GM19193 (cell line): ENCODE results near the gene FUS.

Experiments
- POLR2A ChIP-seq: IDR thresholded peaks from 4 replicates; pipeline ENCODE4 v1.6.1; 2011; ENCODE audit not compliant: insufficient read depth, insufficient read length; ENCODE audit errors: extremely low read depth

FUS gene

DNA sequence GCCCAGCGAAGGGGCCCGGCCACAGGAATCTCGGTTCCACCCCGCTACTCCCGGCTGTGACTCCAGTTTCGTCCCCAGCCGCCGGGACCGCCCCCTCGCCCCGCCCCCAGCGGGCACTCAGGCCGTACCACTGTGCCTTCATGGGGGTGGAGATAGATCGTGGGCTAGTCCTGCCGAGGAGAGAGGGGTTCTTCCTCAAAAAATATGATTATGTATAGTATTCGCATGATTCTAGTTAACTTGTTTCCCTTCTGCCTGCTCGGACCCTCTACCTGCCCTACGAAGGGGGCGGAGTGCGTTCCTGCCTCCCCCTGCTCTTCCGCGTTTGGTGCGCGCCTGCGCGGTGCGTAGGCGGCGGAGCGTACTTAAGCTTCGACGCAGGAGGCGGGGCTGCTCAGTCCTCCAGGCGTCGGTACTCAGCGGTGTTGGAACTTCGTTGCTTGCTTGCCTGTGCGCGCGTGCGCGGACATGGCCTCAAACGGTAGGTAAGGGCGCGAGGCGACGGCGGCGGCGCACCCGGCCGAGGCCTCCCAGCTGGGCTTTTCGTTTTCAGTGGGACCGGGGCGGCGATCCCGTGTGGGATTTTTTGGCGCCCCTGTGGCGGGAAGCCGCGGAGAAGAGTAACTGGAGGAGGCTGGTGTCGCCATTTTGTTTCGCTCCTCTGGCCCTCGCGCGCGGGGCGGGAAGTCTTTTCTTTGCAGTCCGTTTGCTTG, at the start of gene FUS:
FUS (plus strand) TSS at position 393 of the 713 bp plus-strand sequence; CDS start at position 469, 76 bp downstream.
- TF ChIP-seq POLR2A = peak; percentile 100

GRCh38 chr16:31130336-31130891, 49.5 kb upstream of the FUS start:
- TF ChIP-seq POLR2A = no peak

DNA sequence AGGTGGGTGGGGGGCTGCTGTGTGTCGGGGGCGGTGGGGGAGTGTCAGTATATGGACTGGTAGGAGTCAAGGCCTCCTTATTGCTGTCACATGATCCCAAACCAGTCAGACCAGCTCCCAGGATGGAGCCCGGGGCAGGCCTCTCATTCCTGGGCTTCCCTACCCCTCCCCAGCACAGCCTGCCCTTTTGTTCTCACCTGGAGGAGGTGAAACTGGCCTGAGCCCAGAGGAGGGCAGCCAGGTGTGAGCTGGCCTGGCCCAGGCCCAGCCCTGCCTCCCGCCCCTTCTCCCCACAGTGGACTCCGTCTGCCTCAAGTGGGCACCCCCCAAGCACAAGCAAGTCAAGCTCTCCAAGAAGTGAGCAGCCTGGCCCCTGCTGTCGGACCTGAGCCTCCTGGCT, 49.0 kb upstream of the FUS start:
- no peak for TF ChIP-seq POLR2A

DNA sequence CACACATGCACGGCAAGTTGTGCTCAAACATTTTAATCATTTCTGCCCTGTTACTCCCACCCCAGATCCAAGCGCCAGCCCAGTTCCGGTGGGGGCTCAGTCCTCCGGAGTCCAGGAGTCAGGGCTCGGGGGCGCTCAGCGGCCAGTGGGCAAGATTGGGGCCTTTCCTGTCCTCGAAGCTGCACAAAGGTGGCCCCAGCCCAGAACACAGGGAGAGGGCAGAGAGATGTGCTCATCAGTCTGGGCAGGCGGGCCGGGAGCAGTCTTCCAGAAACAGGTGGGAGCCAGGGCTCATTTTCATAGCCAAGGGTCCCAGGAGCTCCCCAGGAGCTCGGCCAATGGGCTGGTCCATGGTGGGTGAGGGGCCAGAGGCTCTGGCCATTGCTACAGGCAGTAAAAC, 48.5 kb upstream of the FUS start:
- no peak for TF ChIP-seq POLR2A

- no peak for TF ChIP-seq POLR2A
Measured at GRCh38 chr16:31131841-31132271, 48.1 kb upstream of the FUS start.

DNA sequence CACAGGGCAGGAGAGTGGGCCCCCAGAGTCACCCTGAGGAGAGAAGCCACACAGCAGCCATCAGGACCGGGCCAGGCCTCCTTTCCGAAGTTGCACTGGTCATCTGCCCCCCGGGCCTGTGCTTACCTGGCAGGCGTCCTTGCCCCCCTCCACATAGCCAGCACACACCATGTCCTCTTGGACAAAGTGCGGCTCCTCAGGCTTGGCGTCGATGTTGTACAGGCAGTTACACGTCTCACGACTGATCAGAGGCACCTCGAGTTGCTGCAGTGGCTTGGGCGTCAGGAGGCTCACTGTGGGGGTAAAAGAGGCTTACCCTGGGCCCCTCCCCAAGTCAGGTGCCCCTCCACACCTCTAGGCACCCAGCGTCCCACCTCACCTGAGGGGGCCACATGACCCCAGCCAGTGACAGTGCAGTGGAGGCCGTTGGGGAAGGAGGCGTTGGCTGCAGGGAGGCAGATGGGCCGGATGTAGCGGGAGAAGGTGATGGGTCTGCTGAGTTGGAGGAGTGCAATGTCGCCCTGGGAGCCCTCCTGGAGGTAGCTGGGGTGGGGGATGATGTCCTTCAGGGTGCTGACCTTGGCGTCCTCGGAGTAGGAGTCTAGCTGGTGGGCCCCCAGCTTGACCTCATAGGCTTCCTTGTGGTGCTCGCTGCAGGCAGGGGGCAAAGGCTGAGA, 47.5 kb upstream of the FUS start:
- no peak for TF ChIP-seq POLR2A

DNA sequence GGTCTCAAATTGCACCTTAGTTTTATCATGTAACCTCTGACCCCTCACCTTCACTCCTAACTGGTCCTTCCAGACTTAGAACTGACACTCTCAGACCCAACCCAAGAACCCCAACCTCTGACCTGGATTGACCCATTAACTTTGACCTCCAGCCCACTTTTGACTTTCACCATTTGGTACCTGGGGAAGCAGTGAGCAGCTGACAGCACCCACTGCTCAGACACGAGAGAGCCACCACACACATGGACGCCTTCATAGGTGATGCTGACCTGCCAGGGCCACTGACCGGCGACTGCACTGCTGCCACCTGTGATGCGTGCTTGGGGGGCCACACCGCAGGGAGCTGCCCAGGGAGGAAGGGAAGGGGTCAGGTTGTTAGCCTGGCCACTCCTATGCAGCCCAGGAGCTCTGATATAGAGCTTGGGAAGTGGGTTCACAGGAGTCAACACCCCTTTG, 46.9 kb upstream of the FUS start:
- no peak for TF ChIP-seq POLR2A

- TF ChIP-seq POLR2A = no peak
Measured at GRCh38 chr16:31134091-31134571, 45.8 kb upstream of the FUS start.

GRCh38 chr16:31134625-31135534, 45.1 kb upstream of the FUS start:
- TF ChIP-seq POLR2A = no peak

DNA sequence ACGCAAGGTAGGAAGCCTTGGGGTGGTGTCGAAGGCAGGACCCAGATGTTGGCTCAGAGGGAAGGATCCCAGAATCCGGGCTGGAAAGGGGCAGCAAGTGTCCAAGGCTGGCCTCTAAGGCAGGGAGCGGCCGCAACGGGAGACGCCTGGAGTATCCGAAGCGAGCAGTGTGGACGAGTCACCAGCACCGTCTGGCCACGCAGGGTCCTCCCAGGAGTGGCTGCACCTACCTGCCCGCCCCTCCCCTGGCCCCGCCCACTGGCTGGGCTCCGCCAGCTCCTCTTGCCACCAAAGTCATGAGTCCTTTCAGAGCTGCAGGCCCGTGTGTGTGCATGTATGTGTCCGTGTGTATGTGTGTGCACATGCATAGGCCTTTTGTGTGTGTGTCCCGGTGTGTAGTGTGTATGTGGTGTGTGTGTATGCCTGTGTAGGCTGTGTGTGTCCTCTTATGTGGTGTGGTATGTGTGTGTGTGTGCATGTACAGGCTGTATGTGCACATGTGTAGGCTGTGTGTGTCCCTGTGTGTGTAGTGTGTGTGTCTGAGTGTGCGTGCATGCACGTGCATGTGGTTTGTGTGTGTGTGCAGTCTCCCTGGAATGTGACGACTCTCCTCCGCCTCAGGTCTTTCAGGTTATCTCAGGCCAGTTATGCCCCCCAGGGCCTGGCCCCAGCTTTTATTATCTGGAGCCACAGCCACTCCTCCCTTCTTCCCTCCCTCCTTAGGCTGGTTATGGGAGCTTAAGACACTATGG, 44.2 kb upstream of the FUS start, which contains the start of gene PRSS8:
PRSS8 (minus strand) TSS at position 193 of the 752 bp plus-strand sequence. CDS start 229 bp downstream, outside the sequence.
- no peak for TF ChIP-seq POLR2A

GRCh38 chr16:31136287-31136662, 43.7 kb upstream of the FUS start:
- TF ChIP-seq POLR2A = no peak

DNA sequence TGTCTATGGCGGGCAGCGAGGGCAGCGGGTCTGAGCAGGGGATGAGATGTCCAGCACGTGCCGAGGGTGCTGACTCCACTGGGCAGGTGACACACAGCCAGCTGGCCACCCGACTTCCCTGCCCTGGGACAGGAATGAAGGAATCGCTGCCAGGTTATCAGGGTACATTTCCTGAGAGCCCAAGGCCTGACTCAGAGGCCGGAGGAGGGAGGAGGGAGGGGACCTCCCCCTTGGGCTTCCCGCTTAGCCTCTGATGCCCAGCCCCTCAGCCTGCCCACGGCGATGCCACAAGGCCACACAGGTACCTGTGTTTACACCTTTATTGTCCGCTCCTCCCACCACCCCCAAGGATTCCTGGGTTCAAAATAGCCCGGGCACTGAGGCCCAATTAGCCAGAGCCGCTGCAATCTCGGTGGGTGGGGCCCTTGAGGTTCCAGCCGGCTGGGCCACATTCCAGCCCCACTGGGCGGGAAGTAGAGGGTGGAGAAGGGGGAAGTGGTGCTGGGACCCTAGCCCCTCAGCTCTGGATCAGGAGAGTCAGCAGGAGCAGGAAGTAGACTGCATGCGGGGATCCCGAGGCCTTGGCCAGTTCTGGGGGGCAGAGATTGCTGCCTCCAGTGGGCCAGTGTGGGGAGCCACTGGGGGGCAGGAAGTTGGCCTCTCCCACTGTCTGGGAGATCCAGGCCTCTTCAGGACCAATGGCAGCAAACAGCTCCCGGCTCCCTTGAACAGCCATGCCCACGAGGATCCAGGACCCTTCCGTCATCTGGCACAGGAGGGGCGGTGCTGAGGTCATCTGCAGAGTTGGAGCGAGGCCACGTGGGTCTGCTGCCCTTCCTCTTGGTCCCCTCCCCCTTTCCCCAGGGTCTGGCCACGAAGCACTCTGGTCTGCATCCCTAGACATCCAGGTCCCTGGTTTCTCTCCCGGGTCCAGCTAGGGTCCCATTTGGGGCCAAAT, 41.0 kb upstream of the FUS start:
- no peak for TF ChIP-seq POLR2A
